NOMO-1 treated with dmso at 0.1 percent for 144 hours (cell line): ENCODE results near the gene SORL1.
"Not testable (repeated sequence)": the region's sequence is repeated elsewhere in the genome, so short reads cannot be mapped to it uniquely, and the experiment has no call there.

Experiments
- DNase-seq: peaks from one replicate; lab custom pipeline; 2025; ENCODE audit not compliant: unreplicated experiment; lab: John Stamatoyannopoulos, UW

Gene SORL1

DNA sequence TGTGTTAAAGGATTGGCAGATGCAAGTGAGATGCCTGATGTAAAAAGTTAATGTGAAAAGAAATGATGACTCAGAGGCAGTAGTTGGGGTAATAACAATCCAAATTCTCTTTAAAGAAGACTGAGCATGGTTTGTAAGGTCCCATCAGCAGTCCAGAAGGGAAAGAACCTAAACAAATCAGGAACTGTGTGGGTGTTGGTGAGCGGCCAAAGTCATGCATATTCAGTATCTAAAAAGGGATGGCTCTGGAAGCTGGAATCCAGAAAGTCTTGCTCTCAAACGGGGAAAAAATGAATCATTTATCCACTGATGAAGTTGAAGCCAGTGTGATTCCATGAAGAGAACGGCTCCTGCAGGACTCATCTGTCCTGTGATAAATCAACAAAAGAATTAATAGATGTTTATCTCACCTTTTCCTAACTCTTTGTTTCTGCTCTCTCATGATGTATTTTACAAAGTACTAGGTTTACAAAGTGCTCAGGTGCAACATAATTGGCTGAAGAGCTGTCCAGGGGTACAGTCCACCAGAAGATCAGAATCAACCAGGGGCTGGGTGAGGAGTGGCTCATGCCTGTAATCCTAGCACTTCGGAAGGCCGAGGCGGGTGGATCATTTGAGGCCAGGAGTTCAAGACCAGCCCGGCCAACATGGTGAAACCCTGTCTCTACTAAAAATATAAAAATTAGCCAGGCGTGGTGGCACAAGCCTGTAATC is 21.1 kb downstream of the SORL1 start:
- DNase-seq, result no peak

DNA sequence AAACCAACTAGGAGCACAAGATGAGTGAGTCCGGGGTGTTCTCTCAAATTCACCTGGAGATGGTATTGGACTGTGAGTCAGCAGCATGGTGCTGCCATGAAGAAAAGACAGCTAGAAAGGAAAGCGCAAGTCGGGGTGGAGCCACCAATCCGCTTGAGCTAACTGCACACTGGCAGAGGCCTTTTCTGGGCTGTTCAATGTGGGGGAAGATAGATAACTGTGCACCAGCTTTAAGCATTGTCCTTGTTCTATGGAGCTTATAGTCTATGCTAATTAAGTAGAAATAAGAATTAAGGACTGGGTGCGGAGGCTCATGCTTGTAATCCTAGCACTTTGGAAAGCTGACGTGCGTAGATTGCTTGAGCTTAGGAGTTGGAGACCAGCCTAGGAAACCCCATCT is 22.6 kb downstream of the SORL1 start:
- DNase-seq, result no peak

DNA sequence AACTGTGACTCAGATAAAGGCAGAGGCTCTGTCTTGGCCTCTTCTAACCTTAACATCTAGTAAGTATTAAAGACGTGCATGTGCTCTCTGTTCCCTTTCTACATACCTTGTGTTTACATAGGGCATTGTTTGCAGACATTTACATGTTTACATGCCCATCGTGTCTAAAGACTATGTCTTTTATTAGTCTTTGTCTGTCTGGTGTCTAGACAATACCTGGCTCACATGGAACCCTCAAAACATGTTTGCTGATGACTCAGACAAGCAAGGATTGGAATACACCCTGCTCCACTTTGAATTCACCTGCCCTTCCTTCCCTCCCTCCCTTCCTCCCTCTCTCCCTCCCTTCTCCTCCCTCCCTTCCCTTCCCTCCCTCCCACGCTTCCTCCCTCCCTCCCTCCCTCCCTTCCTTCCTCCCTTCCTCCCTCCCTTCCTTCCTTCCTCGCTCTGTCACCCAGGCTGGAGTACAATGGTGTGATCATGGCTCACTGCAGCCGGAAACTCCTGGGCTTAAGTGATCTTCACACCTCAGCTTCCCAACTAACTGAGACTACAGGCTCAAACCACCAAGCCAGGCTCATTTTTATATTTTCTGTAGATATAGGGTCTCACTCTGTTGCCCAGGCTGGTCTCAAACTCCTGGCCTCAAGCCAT is 24.4 kb downstream of the SORL1 start:
- DNase-seq, result no peak

DNA sequence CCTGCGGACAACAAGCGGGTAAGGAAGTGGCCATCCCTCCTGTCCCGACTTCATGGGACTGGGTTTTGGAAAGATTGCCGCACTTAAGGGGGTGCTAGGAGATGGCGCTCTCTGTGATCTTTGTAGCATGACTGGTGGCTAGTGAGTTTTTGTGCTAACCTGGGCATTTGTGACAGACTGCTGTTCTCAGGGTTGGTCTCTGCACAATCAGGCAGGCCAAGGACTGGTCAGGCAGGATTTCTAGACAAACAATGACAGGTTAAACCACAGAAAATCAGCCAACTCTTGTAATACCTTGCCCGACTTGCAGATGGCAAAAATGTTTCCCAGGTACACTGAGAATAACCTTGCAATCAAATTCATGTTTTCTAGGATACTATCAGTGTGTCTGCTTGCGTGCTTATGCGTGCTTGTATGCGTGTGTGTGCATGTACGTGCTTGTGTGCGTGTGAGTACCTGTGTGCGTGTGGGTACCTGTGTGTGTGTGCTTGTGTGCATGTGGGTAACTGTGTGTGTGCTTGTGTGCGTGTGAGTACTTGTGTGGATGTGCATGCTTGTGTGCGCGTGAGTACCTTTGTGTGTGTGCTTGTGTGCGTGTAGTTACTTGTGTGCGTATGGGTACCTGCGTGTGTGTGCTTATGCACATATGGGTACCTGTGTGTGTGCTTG is 26.2 kb downstream of the SORL1 start:
- DNase-seq, result no peak

DNA sequence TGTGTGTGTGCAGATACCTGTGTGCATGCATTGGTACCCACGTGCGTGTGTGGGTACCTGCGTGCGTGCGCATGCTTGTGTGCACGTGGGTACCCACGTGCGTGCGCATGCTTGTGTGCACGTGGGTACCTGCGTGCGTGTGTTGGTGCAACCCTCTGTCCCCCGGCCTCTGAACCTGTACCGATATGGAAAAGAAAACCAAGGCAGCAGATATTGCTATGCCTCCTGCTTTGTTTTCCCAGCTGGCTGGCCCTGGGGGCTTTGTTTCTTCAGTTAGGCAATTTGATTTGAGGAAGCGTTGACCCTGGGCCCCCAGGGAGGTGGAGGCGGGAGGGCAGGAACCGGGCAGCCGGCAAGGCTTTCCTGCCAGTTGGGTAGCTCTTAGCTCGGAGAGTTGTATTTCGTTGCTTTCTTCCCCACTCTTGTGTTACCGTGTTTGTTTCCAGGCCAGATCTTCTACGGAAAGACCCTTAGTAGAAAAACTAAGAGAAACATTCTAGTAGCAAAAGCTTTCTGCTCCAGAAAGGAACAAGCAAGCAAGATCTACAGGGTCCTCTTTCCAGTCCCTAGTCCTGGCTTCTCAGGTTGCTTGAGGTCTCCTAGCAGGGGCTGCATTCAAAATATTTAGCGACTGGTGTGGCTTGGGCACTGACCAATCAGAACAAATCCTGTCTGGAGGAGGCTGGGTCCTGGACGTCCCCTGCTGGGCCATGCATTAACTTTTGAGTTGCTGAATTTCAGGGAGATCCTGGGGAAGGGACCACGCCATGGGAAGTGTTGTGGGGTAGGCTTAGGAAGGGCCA is 27.0 kb downstream of the SORL1 start:
- DNase-seq, result no peak

DNA sequence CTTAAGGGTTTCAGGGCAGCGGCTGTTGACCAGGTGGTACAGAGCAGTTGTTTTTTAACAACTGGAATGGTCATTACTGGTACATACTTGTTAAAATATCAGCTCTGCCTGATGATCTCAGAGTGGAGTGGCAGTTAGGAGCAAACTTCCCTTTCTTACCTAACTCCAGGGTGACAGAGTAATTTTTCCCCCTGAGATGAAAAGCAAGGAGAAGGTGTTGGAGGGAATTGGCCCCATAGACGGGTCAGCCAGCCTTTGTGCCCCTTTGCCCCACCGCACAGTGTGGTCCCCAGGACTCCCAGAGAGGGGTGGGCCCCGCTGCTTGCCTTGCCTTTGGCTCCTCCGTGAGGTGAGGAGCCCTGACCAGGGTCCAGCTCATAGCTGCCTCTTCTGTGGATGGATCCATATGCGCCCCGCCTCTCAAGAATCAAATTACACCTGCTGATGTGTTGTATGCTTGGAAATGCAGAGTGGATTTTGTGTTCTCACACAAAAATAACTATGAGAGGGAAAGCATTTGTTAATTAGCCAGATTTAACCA is 27.7 kb downstream of the SORL1 start:
- DNase-seq, result no peak

DNA sequence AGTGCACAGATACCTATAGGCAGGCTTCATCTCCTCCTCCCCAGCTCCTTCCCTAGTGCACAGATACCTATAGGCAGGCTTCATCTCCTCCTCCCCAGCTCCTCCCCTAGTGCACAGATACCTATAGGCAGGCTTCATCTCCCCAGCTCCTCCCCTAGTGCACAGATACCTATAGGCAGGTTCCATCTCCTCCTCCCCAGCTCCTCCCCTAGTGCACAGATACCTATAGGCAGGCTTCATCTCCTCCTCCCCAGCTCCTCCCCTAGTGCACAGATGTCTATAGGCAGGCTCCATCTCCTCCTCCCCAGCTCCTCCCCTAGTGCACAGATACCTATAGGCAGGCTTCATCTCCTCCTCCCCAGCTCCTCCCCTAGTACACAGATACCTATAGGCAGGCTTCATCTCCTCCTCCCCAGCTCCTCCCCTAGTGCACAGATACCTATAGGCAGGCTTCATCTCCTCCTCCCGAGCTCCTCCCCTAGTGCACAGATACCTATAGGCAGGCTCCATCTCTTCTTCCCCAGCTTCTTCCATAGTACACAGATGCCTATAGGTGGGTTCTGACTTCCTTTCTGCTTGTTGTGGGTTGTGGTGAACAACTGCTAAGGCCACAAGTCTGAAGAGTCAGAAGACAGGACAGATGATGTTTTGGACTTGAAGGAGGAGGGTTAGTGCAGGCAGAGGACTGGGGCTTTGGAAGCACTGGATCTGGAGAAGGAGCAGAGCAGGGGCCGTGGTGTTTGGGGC is 29.5 kb downstream of the SORL1 start:
- not testable (repeated sequence) for DNase-seq

DNA sequence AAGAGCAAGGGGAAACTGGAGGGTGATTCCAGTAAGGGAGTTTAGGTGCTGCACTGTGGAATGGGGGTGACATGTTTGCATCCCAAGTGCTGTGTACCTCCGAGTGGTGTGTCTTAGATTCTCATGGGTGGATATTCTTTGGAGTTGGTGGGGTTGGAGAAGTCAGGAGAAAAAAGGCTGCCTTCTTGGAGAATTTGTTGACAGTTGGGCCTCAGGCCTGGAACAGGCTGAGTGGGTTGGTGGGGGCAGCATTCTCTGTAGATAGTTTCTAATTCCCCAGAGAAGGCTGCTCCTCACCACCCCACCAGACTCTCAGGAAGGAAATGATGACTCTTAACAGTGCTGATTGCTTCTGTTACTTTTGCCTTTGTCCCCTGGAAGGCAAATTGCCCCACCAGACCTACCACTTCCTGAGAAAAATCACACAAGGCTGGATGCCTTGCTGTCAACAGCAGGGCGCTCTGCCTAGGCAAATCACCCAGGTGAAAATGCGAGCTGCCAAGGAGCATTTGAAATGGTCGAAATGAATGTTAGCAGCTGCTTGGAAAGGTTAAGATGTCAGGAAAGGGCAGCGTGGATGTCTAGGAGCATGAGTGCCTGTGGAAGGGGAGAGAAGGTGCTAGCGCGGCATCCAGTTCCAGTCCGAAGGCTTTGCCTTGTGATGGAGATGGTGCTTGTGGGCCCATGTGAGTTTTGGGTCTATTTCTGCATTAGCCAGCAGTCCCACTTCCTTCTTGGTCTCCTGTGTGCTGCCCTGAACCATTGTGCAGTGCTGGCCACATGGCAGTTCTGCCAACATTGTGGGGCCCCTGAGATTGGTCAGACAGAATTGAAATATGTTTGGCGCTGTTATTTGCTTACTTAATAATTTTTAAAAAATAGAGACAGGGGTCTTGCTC is 30.4 kb downstream of the SORL1 start:
- peak; percentile 34 for DNase-seq

DNA sequence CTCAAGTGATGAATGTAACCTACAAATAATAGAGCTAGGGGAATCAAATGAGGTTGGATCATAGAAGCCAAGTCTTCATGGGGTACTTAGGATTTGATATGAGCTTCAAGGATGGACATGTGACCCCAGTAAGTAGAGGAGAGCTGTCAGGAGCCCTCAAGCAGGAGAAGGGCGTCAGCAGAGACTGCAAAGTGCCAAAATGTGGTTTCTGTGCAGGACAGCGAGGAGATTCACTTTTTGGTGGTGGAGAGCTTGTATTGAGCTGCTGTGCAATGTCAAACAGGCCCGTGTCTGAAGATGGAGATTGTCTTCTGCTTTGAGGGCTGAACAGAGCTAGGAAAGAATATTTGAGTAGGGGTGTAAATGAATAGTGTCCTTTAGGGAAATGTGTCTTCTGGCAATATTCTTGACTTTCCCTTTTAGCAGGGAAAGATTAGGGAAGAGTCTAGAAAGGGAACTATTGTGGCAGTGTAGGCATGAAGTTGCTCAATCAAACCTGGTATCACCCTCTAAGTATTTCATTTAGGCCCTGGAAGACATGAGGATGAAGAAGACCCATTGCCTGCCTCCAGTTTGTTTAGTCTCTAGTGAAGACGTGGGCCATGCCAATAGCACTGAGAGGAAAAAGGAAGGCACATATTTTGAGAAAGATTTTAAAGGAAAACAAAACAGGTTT is 31.8 kb downstream of the SORL1 start:
- no peak for DNase-seq

DNA sequence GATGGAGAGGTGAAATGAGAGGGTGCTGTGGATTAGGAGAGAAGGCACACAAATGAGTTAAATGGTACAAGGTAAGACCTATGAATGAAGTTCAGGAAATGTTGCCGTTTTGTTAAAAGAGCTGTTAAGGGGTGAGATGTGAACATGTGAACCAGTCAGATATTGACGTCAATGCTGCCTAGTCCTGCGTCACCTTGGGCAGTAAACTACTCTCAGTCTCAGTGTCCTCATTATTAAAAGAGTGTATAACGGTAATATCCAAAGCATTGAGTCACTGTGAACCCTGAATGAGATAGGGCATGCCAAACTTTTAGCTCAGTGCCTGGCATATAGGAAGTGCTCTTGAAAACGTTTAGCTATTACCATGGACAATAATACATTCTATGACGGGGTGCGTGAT is 33.1 kb downstream of the SORL1 start:
- no peak for DNase-seq

DNA sequence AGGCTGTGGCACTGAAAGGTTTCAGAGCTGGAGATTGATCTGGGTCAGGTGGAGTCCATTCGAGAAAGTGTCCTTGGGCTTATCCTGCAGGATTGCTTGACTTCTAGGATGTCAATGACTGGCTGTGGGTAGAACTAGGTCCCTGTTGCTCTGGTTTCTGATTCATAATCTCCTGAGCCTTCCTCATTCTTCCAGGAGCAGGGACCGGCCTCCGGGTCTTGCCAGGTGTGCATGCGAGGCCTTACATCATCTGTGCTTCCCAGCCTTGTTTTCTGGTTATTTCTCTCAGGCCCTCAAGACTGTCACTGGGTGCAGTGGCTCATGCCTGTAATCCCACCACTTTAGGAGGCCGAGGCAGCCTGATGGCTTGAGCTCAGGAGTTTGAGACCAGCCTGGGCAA is 33.9 kb downstream of the SORL1 start:
- no peak for DNase-seq

DNA sequence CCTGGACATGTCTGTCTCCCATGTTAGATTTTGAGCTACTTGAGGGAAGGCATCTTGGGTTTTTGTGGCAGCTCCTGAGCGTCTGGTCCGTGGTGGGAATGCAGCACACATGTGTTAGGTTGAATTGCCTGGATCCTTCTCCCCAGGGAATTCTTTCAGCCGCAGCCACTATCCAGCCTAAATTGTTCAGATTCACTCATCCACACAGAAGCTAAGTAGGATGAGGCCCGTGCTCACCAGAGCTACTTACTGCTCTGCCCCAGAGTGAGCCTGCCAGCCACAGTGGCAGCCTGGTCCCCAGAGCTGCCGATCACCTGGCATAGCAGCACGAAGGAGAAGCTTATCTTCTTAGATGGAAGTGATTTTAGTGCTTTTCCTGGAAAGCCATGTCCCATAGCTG is 35.1 kb downstream of the SORL1 start:
- no peak for DNase-seq

DNA sequence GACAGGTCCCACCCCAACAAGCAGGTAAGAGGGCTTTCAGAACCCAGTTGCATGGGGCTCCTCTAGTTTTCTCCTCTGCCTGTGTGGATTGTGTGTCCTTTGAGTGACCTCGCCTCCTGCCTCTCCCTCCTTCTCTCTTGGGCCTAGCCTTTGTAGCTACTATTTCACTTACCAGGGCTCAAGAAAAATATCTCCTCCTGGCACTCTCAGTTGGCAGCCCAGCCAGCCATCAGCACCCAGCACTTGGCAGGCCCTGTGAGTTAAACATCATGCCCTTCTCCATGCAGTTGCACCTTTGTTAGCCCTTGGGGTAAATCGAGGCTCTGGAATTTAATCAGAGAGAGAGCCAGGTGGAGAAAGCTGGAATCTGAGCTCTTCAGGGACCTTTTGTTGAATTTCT is 36.1 kb downstream of the SORL1 start:
- no peak for DNase-seq

DNA sequence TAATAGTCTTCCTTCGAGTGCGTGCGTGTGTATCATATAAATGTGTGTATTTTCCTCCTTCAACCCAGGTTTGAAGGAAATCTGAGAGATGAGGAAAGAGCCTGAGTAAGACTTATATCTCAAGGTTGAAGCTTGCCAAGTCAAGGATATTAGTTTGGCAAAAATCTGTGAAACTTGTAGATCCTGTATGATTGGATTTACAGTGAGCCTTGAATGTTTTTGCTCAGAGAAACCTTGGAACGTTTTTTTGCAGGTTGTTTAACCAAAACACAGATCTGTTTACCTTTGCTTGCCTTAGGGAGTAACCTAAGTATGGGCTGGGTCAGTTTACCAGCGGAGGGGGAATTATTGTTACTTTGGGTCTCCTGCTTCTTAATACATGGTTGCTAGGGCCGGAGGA is 36.5 kb downstream of the SORL1 start:
- no peak for DNase-seq

DNA sequence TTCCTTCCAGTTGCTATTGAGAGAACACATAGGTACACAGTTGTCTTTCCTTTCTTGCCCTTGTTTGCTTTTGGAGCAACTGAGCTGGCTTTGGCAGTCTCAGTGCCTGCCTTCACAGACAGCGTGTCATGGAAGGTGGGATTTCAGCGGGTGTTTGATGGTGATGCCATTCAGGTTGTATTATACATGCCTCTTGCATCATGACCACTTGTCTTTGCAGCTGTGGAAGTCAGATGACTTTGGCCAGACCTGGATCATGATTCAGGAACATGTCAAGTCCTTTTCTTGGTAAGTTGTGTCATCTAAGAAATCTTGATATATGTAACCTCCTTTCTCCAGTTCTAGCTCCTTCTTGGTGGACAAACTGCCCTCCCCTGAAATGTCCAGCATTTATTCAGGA is 37.7 kb downstream of the SORL1 start:
- DNase-seq, result no peak

DNA sequence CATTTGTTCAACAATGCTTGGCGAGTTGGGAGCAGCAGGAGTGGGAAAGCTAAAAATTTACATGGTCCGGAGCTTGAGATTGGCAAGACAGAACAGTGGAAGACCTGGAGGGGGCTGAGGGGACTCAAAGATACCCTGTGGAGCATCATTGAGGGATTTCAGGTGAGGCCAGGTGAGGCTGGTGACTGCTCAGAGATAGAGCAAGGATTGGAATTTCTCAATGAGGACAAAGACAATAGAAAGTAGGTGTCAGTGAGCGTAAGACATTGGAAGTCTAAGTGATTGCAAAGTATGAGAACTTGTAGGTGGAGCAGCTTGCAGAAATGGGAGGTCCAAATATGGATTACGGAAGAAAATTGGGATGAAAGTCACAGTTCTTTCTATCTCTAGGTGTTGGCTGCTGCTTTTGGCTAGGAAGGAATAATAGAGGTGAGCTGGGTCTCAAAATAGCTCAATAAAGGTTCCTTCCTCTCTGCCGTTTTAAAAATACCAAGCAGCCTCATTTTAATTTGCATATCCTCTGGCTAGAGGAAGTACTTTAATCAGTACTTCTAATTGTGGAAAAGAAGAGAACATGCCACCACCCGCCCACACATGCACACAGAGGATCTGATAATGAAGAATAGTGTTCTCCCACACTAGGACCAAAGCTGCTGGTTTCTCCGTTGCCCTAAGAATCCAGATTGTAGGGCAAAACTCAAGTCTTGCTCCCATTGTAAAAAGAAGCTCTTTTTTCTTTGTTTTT is 42.4 kb downstream of the SORL1 start:
- DNase-seq, result peak; percentile 44

DNA sequence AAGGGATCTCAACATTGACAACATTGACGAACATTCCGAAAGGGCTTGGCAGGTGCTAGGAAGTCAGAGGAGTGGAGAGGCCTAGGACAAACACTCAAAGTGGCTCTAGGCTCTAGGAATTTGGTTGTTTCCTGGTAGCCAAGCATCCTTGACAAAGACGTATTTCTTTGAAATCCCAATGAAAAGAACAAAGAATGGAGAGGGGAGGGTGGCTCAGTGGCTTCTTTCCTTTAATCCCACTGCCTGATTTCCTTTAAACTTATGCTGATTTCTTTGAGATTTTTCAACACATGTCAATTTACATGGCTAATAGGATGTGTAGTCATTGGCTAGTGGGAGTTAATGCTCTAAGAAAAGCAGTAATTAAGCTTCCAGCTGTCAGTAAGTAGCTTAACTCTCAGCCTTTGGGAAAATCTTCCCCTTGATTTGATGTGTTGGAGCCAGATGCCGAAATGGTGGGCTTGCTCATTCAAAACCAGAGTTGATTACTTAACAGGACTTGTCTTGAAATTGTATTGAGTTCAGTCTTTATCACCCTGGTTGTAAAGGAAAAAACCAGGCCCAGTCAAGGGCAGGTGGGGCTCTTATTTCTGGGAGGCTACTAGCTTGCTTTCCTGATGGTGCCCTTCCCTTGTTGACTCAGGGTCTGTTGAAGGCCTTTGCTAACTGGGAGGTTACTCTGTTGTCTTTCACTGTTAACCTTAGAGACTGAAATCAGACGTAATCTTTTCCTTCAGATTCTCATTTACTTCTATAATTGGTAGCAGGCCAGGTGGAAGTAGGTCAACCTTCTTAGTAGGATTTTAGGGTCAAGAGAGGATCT is 45.3 kb downstream of the SORL1 start:
- DNase-seq, result no peak
